Natural killer cell (primary cell): ENCODE results near the gene PTCD2. TPM values are rescaled to one million over a fixed set of nuclear protein-coding genes. Genes with fewer than 3 reads are reported as not detected.

Experiments
- ATAC-seq, 3 donors: fragments of 150-1000 bp in 2 of 3; fragments of 200-7000 bp in 1 of 3; cut with Tn5 transposase; 1 replicate in 1 of 3; 2 replicates in 2 of 3; pipeline ENCODE4 v1.10.0; 2021; ENCODE audit warnings: mild to moderate bottlenecking in 2 of 3, moderate library complexity in 2 of 3
- DNase-seq, 2 donors: peaks; one replicate each; pipeline versions ENCODE4 v3.0.0 to v3.0.0-alpha.2; 2013 to 2021; ENCODE audit warnings: mixed read lengths in 1 of 2
- H3K27ac ChIP-seq: one replicate; pipeline ENCODE4 v1.5.1; 2013; ENCODE audit warnings: mild to moderate bottlenecking, low read length
- H3K27me3 ChIP-seq: one replicate; pipeline ENCODE4 v1.6.1; 2013; ENCODE audit warnings: low read length; ENCODE audit not compliant: control insufficient read depth, insufficient read depth
- H3K36me3 ChIP-seq: one replicate; pipeline ENCODE4 v1.6.1; 2013; ENCODE audit warnings: low read length; ENCODE audit not compliant: control insufficient read depth, insufficient read depth
- H3K4me1 ChIP-seq: one replicate; pipeline ENCODE4 v1.6.1; 2013; ENCODE audit warnings: low read length; ENCODE audit not compliant: control insufficient read depth, insufficient read depth
- H3K4me3 ChIP-seq: one replicate; pipeline ENCODE4 v1.5.1; 2013; ENCODE audit warnings: low read length
- H3K9me3 ChIP-seq: one replicate; pipeline ENCODE4 v1.6.1; 2013; ENCODE audit warnings: low read length; ENCODE audit not compliant: control insufficient read depth, insufficient read depth
- H3K27ac Mint-ChIP-seq, 2 donors: one replicate each; pipeline ENCODE4 v1.8.0; 2022; ENCODE audit warnings: mild to moderate bottlenecking in 2 of 2, mixed read lengths in 2 of 2, moderate library complexity in 1 of 2
- H3K27me3 Mint-ChIP-seq, 2 donors: one replicate each; pipeline ENCODE4 v1.8.0; 2022; ENCODE audit warnings: low read depth in 2 of 2, mixed read lengths in 2 of 2
- H3K36me3 Mint-ChIP-seq: one replicate; pipeline ENCODE4 v1.8.0; 2022; ENCODE audit warnings: mixed read lengths
- H3K4me1 Mint-ChIP-seq, 2 donors: one replicate each; pipeline ENCODE4 v1.8.0; 2022; ENCODE audit warnings: mixed read lengths in 2 of 2
- H3K4me3 Mint-ChIP-seq: one replicate; pipeline ENCODE4 v1.8.0; 2022; ENCODE audit warnings: mild to moderate bottlenecking, moderate library complexity, mixed read lengths
- H3K9me3 Mint-ChIP-seq, 2 donors: one replicate each; pipeline ENCODE4 v1.8.0; 2022; ENCODE audit warnings: mixed read lengths in 2 of 2
- WGBS: methylation state at CpG from one replicate; pipeline ENCODE4 v1.1.7; 2013; ENCODE audit warnings: missing lambda C conversion rate; ENCODE audit not compliant: insufficient coverage; 5-methylcytosine and 5-hydroxymethylcytosine counted together
- intact Hi-C: fragments of 100-400 bp; cut with micrococcal nuclease; formaldehyde crosslinking; loops from one replicate; pipeline ENCODE4 v1.14.2; 2022
- total RNA-seq, 4 donors: library from RNA; stranded (reverse); fragments of 120-200 nt in 1 of 4; gene quantifications; one replicate each; pipeline versions ENCODE4 v1.2.3 to v1.2.4, GENCODE V29; 2013 to 2022
- TF ChIP-seq, protein P1 (sequence below): fragments of 200-600 bp; IDR thresholded peaks from one replicate; pipeline ENCODE4 v1.8.0; 2022; ENCODE audit warnings: antibody characterized with exemption

The PTCD2 gene
- total RNA-seq, 3 donors from 2014 or later (not counting 1 experiment from before 2014, with no cell fraction given): 4.9 to 5.9 (median 5.0) TPM

GRCh38 chr5:72366324-72366976, 46.3 kb downstream of the PTCD2 start:
- no peak overlapping the region for H3K4me3 Mint-ChIP-seq
- ATAC-seq (peak in 2 of 3 donors; percentile 49 to 79), DNase-seq (peak in 1 of 2 donors; percentile 51)
- no peaks in the 10 kb centered on the region for H3K27me3 Mint-ChIP-seq
- H3K4me1 ChIP-seq: no peaks in the 10 kb centered on the region
- H3K9me3 Mint-ChIP-seq: no peaks in the 10 kb centered on the region
- WGBS: 47% methylated on average over 6 of the region's 7 CpGs
- H3K9me3 ChIP-seq: no peaks in the 10 kb centered on the region
- TF ChIP-seq, protein P1, sequence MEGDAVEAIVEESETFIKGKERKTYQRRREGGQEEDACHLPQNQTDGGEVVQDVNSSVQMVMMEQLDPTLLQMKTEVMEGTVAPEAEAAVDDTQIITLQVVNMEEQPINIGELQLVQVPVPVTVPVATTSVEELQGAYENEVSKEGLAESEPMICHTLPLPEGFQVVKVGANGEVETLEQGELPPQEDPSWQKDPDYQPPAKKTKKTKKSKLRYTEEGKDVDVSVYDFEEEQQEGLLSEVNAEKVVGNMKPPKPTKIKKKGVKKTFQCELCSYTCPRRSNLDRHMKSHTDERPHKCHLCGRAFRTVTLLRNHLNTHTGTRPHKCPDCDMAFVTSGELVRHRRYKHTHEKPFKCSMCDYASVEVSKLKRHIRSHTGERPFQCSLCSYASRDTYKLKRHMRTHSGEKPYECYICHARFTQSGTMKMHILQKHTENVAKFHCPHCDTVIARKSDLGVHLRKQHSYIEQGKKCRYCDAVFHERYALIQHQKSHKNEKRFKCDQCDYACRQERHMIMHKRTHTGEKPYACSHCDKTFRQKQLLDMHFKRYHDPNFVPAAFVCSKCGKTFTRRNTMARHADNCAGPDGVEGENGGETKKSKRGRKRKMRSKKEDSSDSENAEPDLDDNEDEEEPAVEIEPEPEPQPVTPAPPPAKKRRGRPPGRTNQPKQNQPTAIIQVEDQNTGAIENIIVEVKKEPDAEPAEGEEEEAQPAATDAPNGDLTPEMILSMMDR: peak; percentile 55
- no peak overlapping the region for H3K4me3 ChIP-seq
- H3K27me3 ChIP-seq: no peaks in the 10 kb centered on the region
- no peak overlapping the region for H3K27ac Mint-ChIP-seq
- H3K4me1 Mint-ChIP-seq: peaks cover 0 to 6% of the 10 kb centered on the region in 2 donors
- intact Hi-C loops: loop anchor here (2.0 kb wide), 1 partner anchor 452 kb away; no protein-coding TSS in a partner anchor
- peaks cover 4% of the 10 kb centered on the region for H3K36me3 ChIP-seq
- peaks cover 10% of the 10 kb centered on the region for H3K36me3 Mint-ChIP-seq
- H3K27ac ChIP-seq: no peak overlapping the region

GRCh38 chr5:72368271-72368670, 48.1 kb downstream of the PTCD2 start:
- Mint-ChIP-seq H3K4me1 (peaks cover 0 to 6% of the 10 kb centered on the region in 2 donors), H3K9me3 (no peaks in the 10 kb centered on the region), H3K36me3 (no peaks in the 10 kb centered on the region), H3K27ac (no peak overlapping the region), H3K4me3 (no peak overlapping the region), H3K27me3 (no peaks in the 10 kb centered on the region)
- WGBS: 100% methylated on average over 1 of the region's 1 CpG
- intact Hi-C loops: no loop called here
- Histone ChIP-seq H3K36me3 (no peaks in the 10 kb centered on the region), H3K9me3 (no peaks in the 10 kb centered on the region), H3K27me3 (no peaks in the 10 kb centered on the region), H3K4me1 (no peaks in the 10 kb centered on the region), H3K4me3 (no peak overlapping the region), H3K27ac (no peak overlapping the region)
- TF ChIP-seq, protein P1: no peak
- ATAC-seq: no peak
- no peak for DNase-seq

- H3K4me3 ChIP-seq: no peak overlapping the region
- no peak overlapping the region for H3K4me3 Mint-ChIP-seq
- no peaks in the 10 kb centered on the region for H3K4me1 ChIP-seq
- H3K36me3 ChIP-seq: no peaks in the 10 kb centered on the region
- ATAC-seq (no peak), DNase-seq (no peak)
- H3K4me1 Mint-ChIP-seq: peaks cover 0 to under 1% of the 10 kb centered on the region in 2 donors
- no peaks in the 10 kb centered on the region for H3K36me3 Mint-ChIP-seq
- no CpG with 5 or more reads among the region's 1 CpG for WGBS
- H3K27ac ChIP-seq: no peak overlapping the region
- intact Hi-C loops: no loop called here
- no peak overlapping the region for H3K27ac Mint-ChIP-seq
- no peaks in the 10 kb centered on the region for H3K9me3 ChIP-seq
- no peaks in the 10 kb centered on the region for H3K27me3 Mint-ChIP-seq
- no peaks in the 10 kb centered on the region for H3K27me3 ChIP-seq
- TF ChIP-seq, protein P1: no peak
- no peaks in the 10 kb centered on the region for H3K9me3 Mint-ChIP-seq
Measured at GRCh38 chr5:72369301-72369700, 49.1 kb downstream of the PTCD2 start.

GRCh38 chr5:72369711-72370110, 49.5 kb downstream of the PTCD2 start:
- Mint-ChIP-seq H3K36me3 (no peaks in the 10 kb centered on the region), H3K27me3 (no peaks in the 10 kb centered on the region), H3K4me1 (no peaks in the 10 kb centered on the region), H3K4me3 (no peak overlapping the region), H3K27ac (no peak overlapping the region), H3K9me3 (no peaks in the 10 kb centered on the region)
- DNase-seq (no peak), ATAC-seq (no peak)
- H3K9me3 ChIP-seq: no peaks in the 10 kb centered on the region
- WGBS: 73% methylated on average over 3 of the region's 3 CpGs
- TF ChIP-seq, protein P1: no peak
- no peaks in the 10 kb centered on the region for H3K27me3 ChIP-seq
- no peak overlapping the region for H3K4me3 ChIP-seq
- H3K4me1 ChIP-seq: no peaks in the 10 kb centered on the region
- intact Hi-C loops: no loop called here
- no peak overlapping the region for H3K27ac ChIP-seq
- no peaks in the 10 kb centered on the region for H3K36me3 ChIP-seq
